Spleen (tissue), 7 donors: ENCODE data around the gene TTC28.

Experiments used
- POLR2A ChIP-seq, 3 donors: fragments of 450-650 bp; IDR thresholded peaks; one replicate each; pipeline ENCODE4 v1.5.1; 2017; ENCODE audit warnings: antibody characterized with exemption in 3 of 3, mild to moderate bottlenecking in 1 of 3
- POLR2AphosphoS5 ChIP-seq, 3 donors: sonication (generic); formaldehyde crosslinking; IDR thresholded peaks; one replicate each; pipeline ENCODE4 v1.5.1; 2017; ENCODE audit warnings: antibody characterized with exemption in 3 of 3
- TF ChIP-seq, protein P1 (sequence below), 11 experiments: fragments of 200-600 bp in 7 of 11; fragments of 450-650 bp in 4 of 11; sonication (generic) in 4 of 11; IDR thresholded peaks in 8 of 11; conservative IDR thresholded peaks in 3 of 11; 1 replicate in 7 of 11; 2 replicates in 4 of 11; pipeline versions ENCODE4 v1.4.0 to v1.8.0; 2016 to 2021; ENCODE audit warnings: antibody characterized with exemption in 11 of 11, inconsistent platforms in 4 of 11, mild to moderate bottlenecking in 1 of 11
- donor health status: DM: no; HTN: no; CAD: no; lungs with moderate emphysema.
- donor health status: DM: no; HTN: no; CAD: no.
- donor health status: DM: no; HTN: no; CAD: no.

DNA sequence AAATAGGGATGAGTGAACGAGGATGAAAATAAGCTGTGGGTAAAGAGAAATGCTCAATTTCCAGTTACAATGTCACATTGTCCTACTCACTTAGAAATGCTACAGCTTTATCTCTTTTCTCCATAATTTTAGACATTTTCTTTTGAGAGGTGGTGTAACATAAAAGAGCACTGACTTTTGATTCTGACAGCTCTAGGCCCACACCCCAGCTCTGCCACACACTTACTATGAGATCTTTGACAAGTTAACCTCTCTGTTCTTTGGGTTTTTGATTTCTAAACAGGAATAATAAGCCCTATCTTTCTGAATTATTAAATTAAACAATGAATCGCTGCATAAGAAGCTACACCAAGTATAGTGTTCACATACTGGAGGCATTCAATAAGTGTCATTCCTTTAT lies 532.2 kb downstream of the TTC28 start:
- TF ChIP-seq, protein P1, sequence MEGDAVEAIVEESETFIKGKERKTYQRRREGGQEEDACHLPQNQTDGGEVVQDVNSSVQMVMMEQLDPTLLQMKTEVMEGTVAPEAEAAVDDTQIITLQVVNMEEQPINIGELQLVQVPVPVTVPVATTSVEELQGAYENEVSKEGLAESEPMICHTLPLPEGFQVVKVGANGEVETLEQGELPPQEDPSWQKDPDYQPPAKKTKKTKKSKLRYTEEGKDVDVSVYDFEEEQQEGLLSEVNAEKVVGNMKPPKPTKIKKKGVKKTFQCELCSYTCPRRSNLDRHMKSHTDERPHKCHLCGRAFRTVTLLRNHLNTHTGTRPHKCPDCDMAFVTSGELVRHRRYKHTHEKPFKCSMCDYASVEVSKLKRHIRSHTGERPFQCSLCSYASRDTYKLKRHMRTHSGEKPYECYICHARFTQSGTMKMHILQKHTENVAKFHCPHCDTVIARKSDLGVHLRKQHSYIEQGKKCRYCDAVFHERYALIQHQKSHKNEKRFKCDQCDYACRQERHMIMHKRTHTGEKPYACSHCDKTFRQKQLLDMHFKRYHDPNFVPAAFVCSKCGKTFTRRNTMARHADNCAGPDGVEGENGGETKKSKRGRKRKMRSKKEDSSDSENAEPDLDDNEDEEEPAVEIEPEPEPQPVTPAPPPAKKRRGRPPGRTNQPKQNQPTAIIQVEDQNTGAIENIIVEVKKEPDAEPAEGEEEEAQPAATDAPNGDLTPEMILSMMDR (IDR thresholded peaks at IDR 0.05 in 8 of 11, conservative IDR thresholded peaks at IDR 0.05 in 3 of 11) = no peak
- TF ChIP-seq POLR2A (IDR thresholded peaks at IDR 0.05) = no peak
- TF ChIP-seq POLR2AphosphoS5 (IDR thresholded peaks at IDR 0.05) = no peak
